HG03103 (cell line): ENCODE results near the gene RFX7.
"Not testable (repeated sequence)": the region's sequence is repeated elsewhere in the genome, so short reads cannot be mapped to it uniquely, and the experiment has no call there.

Experiments
- ATAC-seq: cut with Tn5 transposase; IDR thresholded peaks from one replicate; pipeline ENCODE4 v1.9.1; 2021; ENCODE audit warnings: low read depth; ENCODE audit not compliant: unreplicated experiment

The RFX7 gene

GRCh38 chr15:56154768-56155167 is 88.9 kb downstream of the RFX7 start:
- ATAC-seq: not testable (repeated sequence)

GRCh38 chr15:56150204-56150603 is 93.5 kb downstream of the RFX7 start:
- no peak for ATAC-seq

- no peak for ATAC-seq
Observed at GRCh38 chr15:56148064-56148463, 95.6 kb downstream of the RFX7 start.

GRCh38 chr15:56146756-56147155 is 96.9 kb downstream of the RFX7 start:
- no peak for ATAC-seq

- ATAC-seq: no peak
Observed at GRCh38 chr15:56128081-56128480, 115.6 kb downstream of the RFX7 start.

GRCh38 chr15:56126409-56126808 is 117.3 kb downstream of the RFX7 start:
- ATAC-seq: no peak

- no peak for ATAC-seq
Observed at GRCh38 chr15:56124391-56124790, 119.3 kb downstream of the RFX7 start.

- ATAC-seq: no peak
Observed at GRCh38 chr15:56105855-56106254, 137.8 kb downstream of the RFX7 start.

- ATAC-seq: no peak
Observed at GRCh38 chr15:56102441-56102840, 141.2 kb downstream of the RFX7 start.

- no peak for ATAC-seq
Observed at GRCh38 chr15:56099311-56099710, 144.4 kb downstream of the RFX7 start.

- no peak for ATAC-seq
Observed at GRCh38 chr15:56098195-56098863, 145.3 kb downstream of the RFX7 start.

- ATAC-seq: no peak
Observed at GRCh38 chr15:56095406-56095805, 148.3 kb downstream of the RFX7 start.

GRCh38 chr15:56094171-56094570 is 149.5 kb downstream of the RFX7 start:
- no peak for ATAC-seq

GRCh38 chr15:56088389-56088788 is 155.3 kb downstream of the RFX7 start:
- no peak for ATAC-seq

- no peak for ATAC-seq
Observed at GRCh38 chr15:56086566-56086965, 157.1 kb downstream of the RFX7 start.

- no peak for ATAC-seq
Observed at GRCh38 chr15:56082263-56082761, 161.4 kb downstream of the RFX7 start.

- ATAC-seq: no peak
Observed at GRCh38 chr15:56077081-56077480, 166.6 kb downstream of the RFX7 start.

- ATAC-seq: no peak
Observed at GRCh38 chr15:56076640-56077039, 167.0 kb downstream of the RFX7 start.

- ATAC-seq: no peak
Observed at GRCh38 chr15:56074481-56075265, 169.0 kb downstream of the RFX7 start.

- ATAC-seq: no peak
Observed at GRCh38 chr15:56064152-56064551, 179.5 kb downstream of the RFX7 start.

- ATAC-seq: no peak
Observed at GRCh38 chr15:56059716-56060115, 184.0 kb downstream of the RFX7 start.

- ATAC-seq: no peak
Observed at GRCh38 chr15:56058986-56059385, 184.7 kb downstream of the RFX7 start.
